Breast epithelium (tissue), 4 donors: ENCODE results near the gene ELAVL1. TPM values are rescaled to one million over a fixed set of nuclear protein-coding genes. Genes with fewer than 3 reads are reported as not detected.

Experiments used
- DNase-seq, 2 donors: peaks; one replicate each; pipeline ENCODE4 v3.0.0-alpha.2; 2019; ENCODE audit warnings: low spot score in 2 of 2
- H3K27ac ChIP-seq, 2 donors: fragments of 200-600 bp; sonication (generic) in 1 of 2; one replicate each; pipeline ENCODE4 v1.5.1; 2016 to 2019; ENCODE audit warnings: mild to moderate bottlenecking in 1 of 2
- H3K27me3 ChIP-seq, 2 donors: fragments of 200-600 bp; sonication (generic) in 1 of 2; one replicate each; pipeline versions ENCODE4 v1.5.1 to v1.6.0; 2017 to 2019; ENCODE audit warnings: control low read depth in 1 of 2, mild to moderate bottlenecking in 1 of 2
- H3K36me3 ChIP-seq: fragments of 200-600 bp; one replicate; pipeline ENCODE4 v1.5.1; 2019
- H3K4me1 ChIP-seq, 2 donors: fragments of 200-600 bp; sonication (generic); one replicate each; pipeline ENCODE4 v1.5.1; 2016 to 2019; ENCODE audit warnings: control low read depth in 1 of 2
- H3K4me3 ChIP-seq, 3 donors: fragments of 200-600 bp; sonication (generic); 1 replicate in 2 of 3; 2 replicates in 1 of 3; pipeline ENCODE4 v1.5.1; 2016 to 2019; ENCODE audit warnings: mild to moderate bottlenecking in 3 of 3, moderate library complexity in 2 of 3
- H3K9me3 ChIP-seq, 2 donors: fragments of 200-600 bp; sonication (generic) in 1 of 2; one replicate each; pipeline ENCODE4 v1.5.1; 2016 to 2019; ENCODE audit warnings: control low read depth in 1 of 2
- POLR2A ChIP-seq: fragments of 450-650 bp; IDR thresholded peaks from one replicate; pipeline ENCODE4 v1.6.1; 2016; ENCODE audit warnings: antibody characterized with exemption, mild to moderate bottlenecking, moderate library complexity
- POLR2AphosphoS5 ChIP-seq, 3 donors: sonication (generic); formaldehyde crosslinking; IDR thresholded peaks; one replicate each; pipeline ENCODE4 v1.6.1; 2017; ENCODE audit warnings: antibody characterized with exemption in 3 of 3
- intact Hi-C: fragments of 100-400 bp; cut with DNase I; formaldehyde crosslinking; loops from one replicate; pipeline ENCODE4 v1.15.1; 2023; ENCODE audit warnings: low total_unique reads
- total RNA-seq, 3 donors: library from RNA; depleted of rRNA; stranded (reverse); fragments of >200 nt; gene quantifications; one replicate each; pipeline ENCODE4 v1.1.0, GENCODE V29; 2016
- TF ChIP-seq, protein P1 (sequence below), 3 donors: fragments of 450-650 bp; IDR thresholded peaks; one replicate each; pipeline ENCODE4 v1.5.1; 2016 to 2017; ENCODE audit warnings: antibody characterized with exemption in 3 of 3, mild to moderate bottlenecking in 3 of 3, moderate library complexity in 3 of 3

The ELAVL1 gene
- total RNA-seq, 3 donors from 2014 or later = 28.6 to 30.8 (median 29.7) TPM

DNA sequence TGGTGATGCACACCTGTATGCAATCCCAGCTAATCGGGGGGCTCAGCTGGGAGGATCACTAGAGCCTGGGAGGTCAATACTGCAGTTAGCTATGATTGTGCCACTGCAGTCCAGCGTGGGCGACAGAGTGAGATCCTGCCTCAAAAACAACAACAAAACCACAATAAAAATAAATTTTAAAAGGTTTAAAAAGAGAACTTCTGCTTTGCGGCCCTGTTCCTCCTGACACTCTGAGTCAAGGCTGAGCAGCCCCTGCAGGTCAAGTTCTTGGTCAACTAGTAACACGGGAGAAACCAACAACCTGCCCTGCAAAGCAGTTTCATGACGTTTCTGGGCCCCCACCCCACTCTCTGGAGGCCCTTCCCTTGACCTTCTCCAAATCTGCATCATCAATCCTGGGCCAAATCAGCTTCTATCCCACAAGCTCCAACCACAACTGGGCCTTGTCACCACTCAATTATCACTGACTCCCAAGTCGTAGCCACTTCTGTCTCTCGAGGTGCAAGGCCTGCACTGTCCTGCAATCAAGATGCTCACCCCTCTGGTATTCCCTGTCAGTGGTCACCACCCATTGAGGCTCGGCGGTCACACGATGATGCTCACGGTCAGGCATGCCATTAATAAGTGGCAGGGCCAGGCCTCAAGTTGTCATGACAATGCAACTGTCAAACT lies 7.5 kb downstream of the ELAVL1 start:
- intact Hi-C loops = no loop called here
- no peak overlapping the region for H3K27ac ChIP-seq
- no peaks in the 10 kb centered on the region for H3K36me3 ChIP-seq
- peaks cover 15 to 38% of the 10 kb centered on the region in 2 donors for H3K4me1 ChIP-seq
- no peak for DNase-seq
- H3K27me3 ChIP-seq = no peaks in the 10 kb centered on the region
- no peaks in the 10 kb centered on the region for H3K9me3 ChIP-seq
- TF ChIP-seq POLR2A (no peak), POLR2AphosphoS5 (IDR thresholded peaks at IDR 0.05) (no peak)
- TF ChIP-seq, protein P1, sequence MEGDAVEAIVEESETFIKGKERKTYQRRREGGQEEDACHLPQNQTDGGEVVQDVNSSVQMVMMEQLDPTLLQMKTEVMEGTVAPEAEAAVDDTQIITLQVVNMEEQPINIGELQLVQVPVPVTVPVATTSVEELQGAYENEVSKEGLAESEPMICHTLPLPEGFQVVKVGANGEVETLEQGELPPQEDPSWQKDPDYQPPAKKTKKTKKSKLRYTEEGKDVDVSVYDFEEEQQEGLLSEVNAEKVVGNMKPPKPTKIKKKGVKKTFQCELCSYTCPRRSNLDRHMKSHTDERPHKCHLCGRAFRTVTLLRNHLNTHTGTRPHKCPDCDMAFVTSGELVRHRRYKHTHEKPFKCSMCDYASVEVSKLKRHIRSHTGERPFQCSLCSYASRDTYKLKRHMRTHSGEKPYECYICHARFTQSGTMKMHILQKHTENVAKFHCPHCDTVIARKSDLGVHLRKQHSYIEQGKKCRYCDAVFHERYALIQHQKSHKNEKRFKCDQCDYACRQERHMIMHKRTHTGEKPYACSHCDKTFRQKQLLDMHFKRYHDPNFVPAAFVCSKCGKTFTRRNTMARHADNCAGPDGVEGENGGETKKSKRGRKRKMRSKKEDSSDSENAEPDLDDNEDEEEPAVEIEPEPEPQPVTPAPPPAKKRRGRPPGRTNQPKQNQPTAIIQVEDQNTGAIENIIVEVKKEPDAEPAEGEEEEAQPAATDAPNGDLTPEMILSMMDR (IDR thresholded peaks at IDR 0.05) = no peak
- no peak overlapping the region for H3K4me3 ChIP-seq

DNA sequence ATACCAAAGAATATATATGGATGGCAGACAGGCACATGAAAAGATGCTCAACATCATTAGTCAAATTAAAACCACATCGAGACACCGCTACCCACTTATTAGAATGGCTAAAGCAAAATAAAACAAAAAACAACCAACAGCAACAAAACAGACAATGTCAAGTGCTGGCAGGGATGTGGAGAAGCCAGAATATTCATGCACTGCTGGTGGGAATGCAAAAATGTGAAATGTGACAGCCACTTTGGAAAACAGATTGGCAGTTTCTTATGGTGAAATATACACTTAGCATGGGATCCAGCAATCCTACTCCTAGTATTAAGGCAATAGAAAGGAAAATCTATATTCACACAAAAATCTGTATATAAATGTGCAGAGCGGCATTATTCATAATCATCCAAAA lies 8.6 kb downstream of the ELAVL1 start:
- Histone ChIP-seq H3K4me1 (peaks cover 12 to 30% of the 10 kb centered on the region in 2 donors), H3K36me3 (no peaks in the 10 kb centered on the region), H3K27me3 (no peaks in the 10 kb centered on the region), H3K9me3 (no peaks in the 10 kb centered on the region), H3K27ac (no peak overlapping the region), H3K4me3 (no peak overlapping the region)
- no peak for DNase-seq
- intact Hi-C loops = no loop called here
- TF ChIP-seq, protein P1 (IDR thresholded peaks at IDR 0.05) = no peak
- TF ChIP-seq POLR2A = no peak
- no peak for TF ChIP-seq POLR2AphosphoS5 (IDR thresholded peaks at IDR 0.05)

DNA sequence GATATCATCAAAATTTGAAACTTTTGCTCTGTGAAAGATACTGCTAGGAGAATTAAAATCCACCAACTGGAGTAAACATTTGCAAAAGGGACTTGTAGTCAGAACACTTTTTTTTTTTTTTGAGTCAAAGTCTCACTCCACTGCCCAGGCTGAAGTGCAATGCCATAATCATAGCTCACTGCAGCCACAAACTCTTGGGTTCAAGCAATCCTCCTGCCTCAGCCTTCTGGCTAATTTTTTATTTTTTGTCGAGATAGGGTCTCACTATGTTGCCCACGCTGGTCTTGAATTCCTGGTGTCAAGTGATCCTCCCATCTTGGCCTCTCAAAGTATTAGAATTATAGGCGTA lies 9.7 kb downstream of the ELAVL1 start:
- Histone ChIP-seq H3K4me1 (peaks cover 2 to 19% of the 10 kb centered on the region in 2 donors), H3K9me3 (no peaks in the 10 kb centered on the region), H3K27ac (no peak overlapping the region), H3K27me3 (no peaks in the 10 kb centered on the region), H3K36me3 (no peaks in the 10 kb centered on the region), H3K4me3 (no peak overlapping the region)
- intact Hi-C loops = no loop called here
- DNase-seq = no peak
- TF ChIP-seq POLR2AphosphoS5 (IDR thresholded peaks at IDR 0.05) = no peak
- TF ChIP-seq, protein P1 (IDR thresholded peaks at IDR 0.05) = no peak
- no peak for TF ChIP-seq POLR2A

DNA sequence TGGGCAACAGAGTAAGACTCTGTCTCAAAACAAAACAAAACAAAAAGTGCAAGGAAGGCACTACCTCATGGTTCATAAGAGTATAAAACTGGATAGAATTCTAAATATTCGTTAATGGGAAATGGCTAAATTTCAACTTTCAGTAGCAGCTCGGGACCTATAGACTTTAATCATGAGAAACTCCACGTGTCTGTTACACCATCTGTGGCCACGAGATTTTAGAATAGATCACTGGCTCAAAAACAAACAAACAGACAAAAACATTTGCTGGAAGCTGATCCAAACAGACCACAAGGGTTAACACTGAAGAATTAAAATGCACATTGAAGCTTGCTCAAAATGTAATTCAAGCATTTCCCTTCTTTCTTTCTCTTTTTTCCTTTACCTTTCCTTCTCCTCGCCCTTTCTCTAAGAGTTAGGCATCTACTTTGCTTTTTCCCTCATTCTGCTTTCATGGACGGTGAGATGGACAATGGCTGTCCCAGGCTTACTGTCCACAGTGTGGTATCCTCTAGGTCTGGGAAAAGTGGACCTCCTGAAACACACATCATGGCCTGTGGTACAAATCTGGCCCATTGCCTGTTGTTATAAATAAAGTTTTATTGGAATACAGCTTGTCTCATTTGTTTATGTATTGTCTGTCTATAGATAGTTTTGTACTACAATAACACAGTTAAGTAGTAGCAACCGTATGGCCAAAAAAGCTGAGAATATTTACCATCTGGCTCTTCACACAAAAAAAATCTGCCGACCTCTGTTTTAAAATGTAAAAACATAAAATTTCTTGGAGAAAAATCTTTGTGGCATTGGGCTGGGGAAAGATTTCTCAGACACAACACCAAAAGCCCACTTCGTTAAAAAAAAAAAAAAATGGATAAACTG lies 10.3 kb downstream of the ELAVL1 start:
- Histone ChIP-seq H3K9me3 (no peaks in the 10 kb centered on the region), H3K4me3 (no peak overlapping the region), H3K36me3 (no peaks in the 10 kb centered on the region), H3K27ac (no peak overlapping the region), H3K4me1 (peaks cover 0 to 14% of the 10 kb centered on the region in 2 donors), H3K27me3 (no peaks in the 10 kb centered on the region)
- intact Hi-C loops = no loop called here
- no peak for DNase-seq
- TF ChIP-seq POLR2A (no peak), POLR2AphosphoS5 (IDR thresholded peaks at IDR 0.05) (no peak)
- TF ChIP-seq, protein P1 (IDR thresholded peaks at IDR 0.05) = no peak

DNA sequence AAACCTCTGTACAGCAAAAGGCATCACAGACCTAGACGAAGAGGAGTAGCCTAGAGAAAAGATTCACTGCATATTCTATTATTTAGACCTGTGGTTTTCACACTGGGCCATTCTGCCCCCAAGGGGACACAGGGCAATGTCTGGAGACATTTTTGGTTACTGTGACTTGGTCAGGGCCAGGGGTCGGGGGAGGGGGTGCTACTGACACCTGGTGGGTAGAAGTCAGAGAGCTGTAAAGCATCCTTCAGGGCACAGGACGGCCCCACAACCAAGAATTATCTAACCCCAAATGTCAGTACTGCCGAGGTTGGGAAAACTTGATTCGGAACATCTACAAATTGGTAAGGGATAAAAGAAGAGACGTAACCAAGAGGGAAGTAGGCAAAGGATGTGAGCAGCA lies 11.3 kb downstream of the ELAVL1 start:
- TF ChIP-seq POLR2AphosphoS5 (IDR thresholded peaks at IDR 0.05) = no peak
- TF ChIP-seq POLR2A = no peak
- TF ChIP-seq, protein P1 (IDR thresholded peaks at IDR 0.05) = no peak
- H3K27ac ChIP-seq = peak overlapping the region in 1 of 2 donors; percentile 68
- intact Hi-C loops = no loop called here

More for the DNA sequence above, 11.3 kb downstream of the ELAVL1 start:
- H3K4me3 ChIP-seq = no peak overlapping the region
- H3K36me3 ChIP-seq = no peaks in the 10 kb centered on the region
- no peaks in the 10 kb centered on the region for H3K9me3 ChIP-seq
- H3K4me1 ChIP-seq = peaks cover 2 to 19% of the 10 kb centered on the region in 2 donors
- DNase-seq = no peak
- no peaks in the 10 kb centered on the region for H3K27me3 ChIP-seq
